Left lung (tissue), 10 donors: ENCODE data around the gene RAP2C. TPM values are rescaled to one million over a fixed set of nuclear protein-coding genes. Genes with fewer than 3 reads are reported as not detected.

Source experiments
- ATAC-seq: fragments of 200-7000 bp; cut with Tn5 transposase; one replicate; pipeline ENCODE4 v1.9.1; 2020; ENCODE audit warnings: moderate library complexity
- DNase-seq, 4 donors: peaks; one replicate each; pipeline ENCODE4 v3.0.0-alpha.2; 2013 to 2020
- H3K27ac ChIP-seq, 2 donors: fragments of 200-600 bp; sonication (generic) in 1 of 2; one replicate each; pipeline versions ENCODE4 v1.5.0 to v1.8.0; 2020 to 2021
- H3K27me3 ChIP-seq, 2 donors: fragments of 200-600 bp; sonication (generic) in 1 of 2; one replicate each; pipeline versions ENCODE4 v1.5.0 to v1.8.0; 2020 to 2021
- H3K36me3 ChIP-seq, 2 donors: fragments of 200-600 bp; sonication (generic) in 1 of 2; one replicate each; pipeline versions ENCODE4 v1.5.0 to v1.8.0; 2020 to 2021
- H3K4me1 ChIP-seq, 2 donors: fragments of 200-600 bp; one replicate each; pipeline ENCODE4 v1.8.0; 2021
- H3K4me3 ChIP-seq, 2 donors: fragments of 200-600 bp; sonication (generic) in 1 of 2; one replicate each; pipeline versions ENCODE4 v1.5.0 to v1.8.0; 2020 to 2021; ENCODE audit warnings: mild to moderate bottlenecking in 1 of 2
- H3K9me3 ChIP-seq, 2 donors: fragments of 200-600 bp; sonication (generic) in 1 of 2; one replicate each; pipeline versions ENCODE4 v1.5.0 to v1.8.0; 2020 to 2021
- intact Hi-C, 2 donors: fragments of 100-400 bp; cut with DNase I; formaldehyde crosslinking; loops; one replicate each; pipeline versions ENCODE4 v1.11.2 to v1.14.2; 2022
- polyA plus RNA-seq, 6 donors: library from polyadenylated mRNA; unstranded; fragments of 120-200 nt; gene quantifications; one replicate each; pipeline ENCODE4 v1.2.1, GENCODE V29; 2013; ENCODE audit not compliant: insufficient read length in 6 of 6
- total RNA-seq, 2 donors: library from RNA; stranded (reverse); fragmentation: NEBNext Ultra II Directional; extraction: Animal tissue kit (Norgen Biotek cat#: 25700); gene quantifications; one replicate each; pipeline ENCODE4 v1.2.1, GENCODE V29; 2021
- TF ChIP-seq, protein P1 (sequence below), 2 donors: fragments of 200-600 bp; sonication (generic) in 1 of 2; IDR thresholded peaks; one replicate each; pipeline versions ENCODE4 v1.5.0 to v1.8.0; 2021; ENCODE audit warnings: antibody characterized with exemption in 2 of 2
- donor health status: DM: no; HTN: yes; CAD: no.
- donor health status: DM: no; HTN: no; CAD: no.

The RAP2C gene
- total and polyA plus RNA-seq, 8 donors = 18.5 to 33.6 (median 30.7) TPM

DNA sequence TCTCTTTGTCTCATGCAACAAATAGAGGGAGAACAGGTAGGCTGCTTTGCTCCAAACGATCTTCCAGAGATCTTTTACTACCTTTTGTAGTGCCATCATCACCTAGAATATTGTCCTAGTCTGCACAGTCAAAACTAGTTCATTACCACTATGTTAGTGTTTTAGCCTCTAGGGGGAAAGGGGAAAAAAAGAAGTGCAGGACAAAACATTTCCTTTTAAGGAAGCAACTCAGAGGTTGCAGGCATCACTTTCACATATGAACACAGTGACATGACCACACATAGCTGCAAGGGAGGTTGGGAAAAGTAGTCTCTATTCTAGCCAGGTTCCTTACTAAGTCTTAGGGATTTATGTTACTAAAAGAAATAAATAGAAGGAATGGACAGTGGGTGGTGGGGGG is 39.3 kb upstream of the RAP2C start:
- intact Hi-C loops = no loop called here
- no peaks in the 10 kb centered on the region for H3K9me3 ChIP-seq
- ATAC-seq = no peak
- TF ChIP-seq, protein P1, sequence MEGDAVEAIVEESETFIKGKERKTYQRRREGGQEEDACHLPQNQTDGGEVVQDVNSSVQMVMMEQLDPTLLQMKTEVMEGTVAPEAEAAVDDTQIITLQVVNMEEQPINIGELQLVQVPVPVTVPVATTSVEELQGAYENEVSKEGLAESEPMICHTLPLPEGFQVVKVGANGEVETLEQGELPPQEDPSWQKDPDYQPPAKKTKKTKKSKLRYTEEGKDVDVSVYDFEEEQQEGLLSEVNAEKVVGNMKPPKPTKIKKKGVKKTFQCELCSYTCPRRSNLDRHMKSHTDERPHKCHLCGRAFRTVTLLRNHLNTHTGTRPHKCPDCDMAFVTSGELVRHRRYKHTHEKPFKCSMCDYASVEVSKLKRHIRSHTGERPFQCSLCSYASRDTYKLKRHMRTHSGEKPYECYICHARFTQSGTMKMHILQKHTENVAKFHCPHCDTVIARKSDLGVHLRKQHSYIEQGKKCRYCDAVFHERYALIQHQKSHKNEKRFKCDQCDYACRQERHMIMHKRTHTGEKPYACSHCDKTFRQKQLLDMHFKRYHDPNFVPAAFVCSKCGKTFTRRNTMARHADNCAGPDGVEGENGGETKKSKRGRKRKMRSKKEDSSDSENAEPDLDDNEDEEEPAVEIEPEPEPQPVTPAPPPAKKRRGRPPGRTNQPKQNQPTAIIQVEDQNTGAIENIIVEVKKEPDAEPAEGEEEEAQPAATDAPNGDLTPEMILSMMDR (IDR thresholded peaks at IDR 0.05) = no peak
- no peak for DNase-seq
- no peaks in the 10 kb centered on the region for H3K4me1 ChIP-seq
- H3K27ac ChIP-seq = no peak overlapping the region
- H3K27me3 ChIP-seq = no peaks in the 10 kb centered on the region
- no peaks in the 10 kb centered on the region for H3K36me3 ChIP-seq
- no peak overlapping the region for H3K4me3 ChIP-seq

DNA sequence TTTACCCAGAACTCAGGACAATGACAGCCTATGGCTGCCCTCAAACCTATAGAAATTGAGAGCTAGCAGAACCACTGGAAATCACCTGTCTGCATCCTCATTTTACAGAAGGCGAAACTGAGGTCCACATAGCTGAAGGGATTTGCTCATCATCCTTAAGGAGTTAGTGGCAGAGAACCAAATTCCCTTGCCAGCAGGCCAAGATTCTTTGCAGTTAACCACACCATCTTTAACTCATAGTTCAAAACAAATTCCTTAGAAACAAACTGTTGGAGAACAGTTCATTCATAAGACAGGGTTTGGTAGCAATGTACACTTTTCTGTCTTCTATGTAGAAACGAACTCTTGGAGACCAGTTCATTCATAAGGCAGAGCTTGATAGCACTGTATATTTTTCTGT is 37.9 kb upstream of the RAP2C start:
- H3K27me3 ChIP-seq = no peaks in the 10 kb centered on the region
- DNase-seq = no peak
- TF ChIP-seq, protein P1 (IDR thresholded peaks at IDR 0.05) = no peak

DNA sequence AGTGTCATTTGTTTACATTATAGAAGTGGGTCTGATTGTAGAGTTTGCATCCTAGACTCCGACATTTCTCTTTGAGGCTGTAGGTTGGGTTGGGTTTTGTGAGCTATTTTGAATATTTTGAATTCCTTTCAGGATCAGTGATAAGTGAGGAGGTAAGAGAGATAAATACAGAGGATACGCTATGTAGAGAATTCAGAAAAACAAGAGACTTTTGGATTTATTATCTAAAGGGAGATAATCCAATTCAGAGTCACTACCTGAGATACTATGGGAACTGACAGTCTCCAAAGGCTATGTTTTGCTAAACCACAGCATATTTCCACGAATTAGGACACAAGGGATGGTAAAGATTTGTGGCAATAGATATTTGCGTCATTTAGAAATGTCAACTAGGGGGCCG is 16.9 kb upstream of the RAP2C start:
- H3K36me3 ChIP-seq = no peaks in the 10 kb centered on the region
- TF ChIP-seq, protein P1 (IDR thresholded peaks at IDR 0.05) = no peak
- H3K4me1 ChIP-seq = no peaks in the 10 kb centered on the region
- no peak for ATAC-seq
- DNase-seq = no peak
- H3K27me3 ChIP-seq = peaks cover 0 to 4% of the 10 kb centered on the region in 2 donors
- H3K4me3 ChIP-seq = no peak overlapping the region
- intact Hi-C loops = no loop called here
- H3K9me3 ChIP-seq = no peaks in the 10 kb centered on the region
- no peak overlapping the region for H3K27ac ChIP-seq

More for the DNA sequence above, 37.9 kb upstream of the RAP2C start:
- intact Hi-C loops = no loop called here
- no peak overlapping the region for H3K4me3 ChIP-seq
- H3K27ac ChIP-seq = no peak overlapping the region
- no peaks in the 10 kb centered on the region for H3K36me3 ChIP-seq
- H3K9me3 ChIP-seq = no peaks in the 10 kb centered on the region
- no peak for ATAC-seq
- no peaks in the 10 kb centered on the region for H3K4me1 ChIP-seq

DNA sequence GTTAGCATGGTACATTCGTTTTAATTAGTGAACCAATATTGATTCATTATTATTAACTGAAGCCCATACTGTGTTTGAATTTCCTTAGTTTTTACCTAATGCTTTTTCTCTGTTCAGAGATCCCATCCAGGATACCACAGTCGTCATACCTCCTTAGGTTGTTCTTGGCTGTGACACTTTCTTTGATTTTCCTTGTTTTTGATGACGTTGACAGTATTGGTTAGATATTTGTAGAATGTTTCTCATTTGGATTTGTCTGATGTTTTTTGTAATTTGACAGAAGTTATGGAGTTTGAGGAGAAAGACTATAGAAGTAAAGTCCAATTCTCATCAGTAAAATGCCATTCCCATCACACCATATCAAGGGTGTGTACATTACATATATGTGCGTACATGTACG is 16.2 kb upstream of the RAP2C start:
- TF ChIP-seq, protein P1 (IDR thresholded peaks at IDR 0.05) = no peak
- Histone ChIP-seq H3K27me3 (peaks cover 0 to 4% of the 10 kb centered on the region in 2 donors), H3K4me3 (no peak overlapping the region), H3K4me1 (no peaks in the 10 kb centered on the region), H3K36me3 (no peaks in the 10 kb centered on the region), H3K27ac (no peak overlapping the region), H3K9me3 (no peaks in the 10 kb centered on the region)
- intact Hi-C loops = no loop called here
- no peak for DNase-seq
- no peak for ATAC-seq

DNA sequence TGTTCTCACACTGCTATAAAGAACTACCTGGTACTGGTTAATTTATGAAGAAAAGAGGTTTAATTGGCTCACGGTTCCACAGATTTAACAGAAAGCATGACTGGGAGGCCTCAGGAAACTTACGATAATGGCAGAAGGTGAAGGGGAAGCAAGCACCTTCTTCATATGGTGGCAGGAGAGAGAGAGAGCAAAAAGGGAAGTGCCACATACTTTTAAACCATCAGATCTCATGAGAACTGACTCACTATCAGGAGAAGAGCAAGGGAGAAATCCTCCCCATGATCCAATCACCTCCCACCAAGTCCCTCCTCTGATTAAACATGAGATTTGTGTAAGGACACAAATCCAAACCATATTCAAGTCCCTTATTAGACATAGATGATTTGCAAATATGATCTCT is 12.3 kb upstream of the RAP2C start:
- ATAC-seq (no peak), DNase-seq (no peak)
- Histone ChIP-seq H3K27me3 (no peaks in the 10 kb centered on the region), H3K27ac (no peak overlapping the region), H3K4me3 (no peak overlapping the region), H3K9me3 (no peaks in the 10 kb centered on the region), H3K36me3 (no peaks in the 10 kb centered on the region), H3K4me1 (no peaks in the 10 kb centered on the region)
- TF ChIP-seq, protein P1 (IDR thresholded peaks at IDR 0.05) = no peak
- intact Hi-C loops = no loop called here
